HEK293 (cell line): Measurements from ENCODE around the gene KANK3.
"Not testable (repeated sequence)": the region's sequence is repeated elsewhere in the genome, so short reads cannot be mapped to it uniquely, and the experiment has no call there.

Experiments
- CTCF ChIA-PET: fragments of 350-600 bp; formaldehyde crosslinking; extraction: SDS; loops from one replicate; lab custom pipeline; 2021; ENCODE audit warnings: antibody characterized with exemption; lab: Yijun Ruan, JAX
- POLR2A ChIA-PET: fragments of 300-600 bp; formaldehyde crosslinking; extraction: SDS; loops from one replicate; lab custom pipeline; 2020; ENCODE audit warnings: antibody characterized with exemption, inconsistent platforms; lab: Yijun Ruan, JAX
- H3K27ac ChIP-seq: fragments of 200-500 bp; sonication (Bioruptor generic); 2 replicates; pipeline ENCODE4 v1.5.1; 2014; ENCODE audit warnings: low read depth, low read length, control low read depth, inconsistent platforms; ENCODE audit errors: extremely low read depth
- H3K36me3 ChIP-seq, 2 experiments: fragments of 200-500 bp in 1 of 2; sonication (Bioruptor generic) in 1 of 2; 1 replicate in 1 of 2; 2 replicates in 1 of 2; pipeline ENCODE4 v1.5.1; 2014 to 2017; ENCODE audit warnings: inconsistent platforms in 2 of 2, low read length in 2 of 2; ENCODE audit not compliant: control insufficient read depth in 2 of 2, insufficient read depth in 1 of 2
- H3K4me1 ChIP-seq: fragments of 200-500 bp; sonication (Bioruptor generic); 2 replicates; pipeline ENCODE4 v1.5.1; 2014; ENCODE audit warnings: mild to moderate bottlenecking, low read length, inconsistent platforms; ENCODE audit not compliant: control insufficient read depth, insufficient read depth
- H3K4me3 ChIP-seq: 2 replicates; pipeline ENCODE4 v1.5.1; 2011; ENCODE audit warnings: low read depth, mild to moderate bottlenecking, control low read depth, low read length, moderate library complexity
- H3K9me3 ChIP-seq: fragments of 200-500 bp; sonication (Bioruptor generic); 2 replicates; pipeline ENCODE4 v1.5.1; 2014; ENCODE audit warnings: low read depth, low read length, inconsistent platforms; ENCODE audit not compliant: control insufficient read depth, insufficient read depth
- BCL6B ChIP-seq: fragments of 450-650 bp; formaldehyde crosslinking; IDR thresholded peaks from 2 replicates; pipeline ENCODE4 v1.5.1; 2017; ENCODE audit warnings: missing biosample characterization, missing genetic modification characterization
- REPIN1 ChIP-seq: fragments of 450-650 bp; formaldehyde crosslinking; IDR thresholded peaks from 2 replicates; pipeline ENCODE4 v1.5.1; 2017; ENCODE audit warnings: missing biosample characterization, missing genetic modification characterization, low read depth
- SP2 ChIP-seq: fragments of 450-650 bp; formaldehyde crosslinking; IDR thresholded peaks from 2 replicates; pipeline ENCODE4 v1.5.1; 2016; ENCODE audit warnings: missing biosample characterization, missing genetic modification characterization
- ZNF24 ChIP-seq: fragments of 450-650 bp; formaldehyde crosslinking; IDR thresholded peaks from 2 replicates; pipeline ENCODE4 v1.5.1; 2016; ENCODE audit warnings: missing biosample characterization, missing genetic modification characterization
- ZNF280D ChIP-seq: fragments of 450-650 bp; formaldehyde crosslinking; IDR thresholded peaks from 2 replicates; pipeline ENCODE4 v1.5.1; 2016; ENCODE audit warnings: missing biosample characterization, missing genetic modification characterization
- ZNF350 ChIP-seq: fragments of 450-650 bp; formaldehyde crosslinking; IDR thresholded peaks from 2 replicates; pipeline ENCODE4 v1.5.0; 2017; ENCODE audit warnings: missing biosample characterization, mild to moderate bottlenecking, missing genetic modification characterization
- ZNF354C ChIP-seq: fragments of 450-650 bp; formaldehyde crosslinking; IDR thresholded peaks from 2 replicates; pipeline ENCODE4 v1.5.1; 2016; ENCODE audit warnings: missing biosample characterization, missing genetic modification characterization, low read depth, borderline replicate concordance
- ZNF48 ChIP-seq: fragments of 450-650 bp; formaldehyde crosslinking; IDR thresholded peaks from 2 replicates; pipeline ENCODE4 v1.5.1; 2016; ENCODE audit warnings: missing biosample characterization, missing genetic modification characterization
- ZNF596 ChIP-seq: fragments of 450-650 bp; IDR thresholded peaks from 2 replicates; pipeline ENCODE4 v1.5.0; 2018; ENCODE audit warnings: missing biosample characterization, mild to moderate bottlenecking, missing genetic modification characterization, moderate library complexity
- ZNF768 ChIP-seq: fragments of 450-650 bp; formaldehyde crosslinking; IDR thresholded peaks from 2 replicates; pipeline ENCODE4 v1.5.1; 2018; ENCODE audit warnings: missing biosample characterization, mild to moderate bottlenecking, missing genetic modification characterization

Gene KANK3

GRCh38 chr19:8386419-8386818, 43.4 kb upstream of the KANK3 start:
- CTCF ChIA-PET, result interaction anchor here (0.6 to 0.8 kb wide), 3 partner anchors 89 to 498 kb away, joined by 3 read pairs; partner anchors contain the start of gene LRRC8E
- POLR2A ChIA-PET, H3K27ac ChIP-seq: not testable (repeated sequence)

GRCh38 chr19:8385566-8385965, 42.5 kb upstream of the KANK3 start:
- POLR2A ChIA-PET, H3K36me3 ChIP-seq: not testable (repeated sequence)
- CTCF ChIA-PET, result interaction anchor here (0.6 kb wide), 1 partner anchor 497 kb away, joined by 3 read pairs; the partner anchor contains the start of gene LRRC8E

More at GRCh38 chr19:8386419-8386818, 43.4 kb upstream of the KANK3 start:
- H3K9me3 ChIP-seq, H3K4me1 ChIP-seq, H3K36me3 ChIP-seq, H3K4me3 ChIP-seq: not testable (repeated sequence)
- TF ChIP-seq SP2 (tag by site-specific recombination), result peak; percentile 32; the same call in 1 of the 2 replicates

DNA sequence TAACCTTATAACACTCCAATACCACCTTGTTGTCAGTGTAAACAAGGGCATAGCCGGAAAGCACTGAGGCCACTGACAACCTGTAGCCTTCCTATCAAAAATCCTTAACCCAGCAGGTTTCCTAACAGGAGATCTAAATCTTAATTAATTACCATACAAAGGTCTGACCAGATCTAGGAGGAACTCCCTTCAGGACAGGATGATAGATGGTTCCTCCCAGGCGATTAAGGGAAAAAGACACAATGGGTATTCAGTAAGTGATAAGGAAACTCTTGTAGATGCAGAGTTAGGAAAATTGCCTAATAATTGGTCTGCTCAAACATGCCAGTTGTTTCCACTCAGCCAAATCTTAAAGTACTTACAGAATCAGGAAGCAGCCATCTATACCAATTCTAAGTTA, 42.0 kb upstream of the KANK3 start:
- H3K4me3 ChIP-seq, H3K27ac ChIP-seq, H3K9me3 ChIP-seq, POLR2A ChIA-PET, CTCF ChIA-PET, H3K36me3 ChIP-seq, H3K4me1 ChIP-seq: not testable (repeated sequence)

More at GRCh38 chr19:8385566-8385965, 42.5 kb upstream of the KANK3 start:
- not testable (repeated sequence) for H3K4me1 ChIP-seq, H3K9me3 ChIP-seq, H3K27ac ChIP-seq, H3K4me3 ChIP-seq

DNA sequence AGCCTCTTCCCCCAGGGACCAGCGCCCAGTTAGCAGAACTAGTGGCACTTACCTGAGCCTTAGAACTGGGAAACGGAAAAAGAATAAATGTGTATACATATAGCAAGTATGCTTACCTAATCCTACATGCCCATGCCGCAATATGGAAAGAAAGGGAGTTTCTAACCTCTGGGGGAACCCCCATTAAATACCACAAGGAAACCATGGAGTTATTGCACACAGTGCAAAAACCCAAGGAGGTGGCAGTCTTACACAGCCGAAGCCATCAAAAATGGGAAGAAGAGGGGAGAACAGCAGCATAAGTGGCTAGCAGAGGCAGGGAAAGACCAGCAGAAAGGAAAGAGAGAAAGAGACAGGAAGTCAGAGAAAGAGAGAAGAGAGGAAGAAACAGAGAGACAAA, 41.5 kb upstream of the KANK3 start:
- CTCF ChIA-PET, H3K4me1 ChIP-seq, POLR2A ChIA-PET, H3K36me3 ChIP-seq, H3K4me3 ChIP-seq, H3K27ac ChIP-seq, H3K9me3 ChIP-seq: not testable (repeated sequence)

DNA sequence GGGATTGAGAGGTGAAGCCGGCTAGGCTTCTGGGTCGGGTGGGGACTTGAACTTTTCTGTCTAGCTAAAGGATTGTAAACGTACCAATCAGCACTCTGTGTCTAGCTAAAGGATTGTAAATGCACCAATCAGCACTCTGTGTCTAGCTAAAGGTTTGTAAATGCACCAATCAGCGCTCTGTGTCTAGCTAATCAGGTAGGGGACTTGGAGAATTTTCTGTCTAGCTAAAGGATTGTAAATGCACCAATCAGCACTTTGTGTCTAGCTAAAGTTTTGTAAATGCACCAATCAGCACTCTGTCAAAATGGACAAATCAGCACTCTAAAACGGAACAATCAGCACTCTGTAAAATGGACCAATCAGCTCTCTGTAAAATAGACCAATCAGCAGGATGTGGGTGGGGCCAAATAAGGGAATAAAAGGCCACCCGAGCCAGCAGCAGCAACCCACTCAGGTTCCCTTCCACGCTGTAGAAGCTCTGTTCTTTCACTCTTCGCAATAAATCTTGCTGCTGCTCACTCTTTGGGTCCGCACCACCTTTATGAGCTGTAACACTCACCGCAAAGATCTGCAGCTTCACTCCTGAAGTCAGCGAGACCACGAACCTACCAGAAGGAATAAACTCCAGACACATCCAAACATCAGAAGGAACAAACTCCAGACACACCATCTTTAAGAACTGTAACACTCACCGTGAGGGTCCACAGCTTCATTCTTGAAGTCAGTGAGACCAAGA, 36.3 kb upstream of the KANK3 start:
- TF ChIP-seq SP2 (tag by site-specific recombination) (peak; percentile 35), ZNF350 (tag by site-specific recombination) (peak; percentile 64; the same call in 1 of the 2 replicates)
- not testable (repeated sequence) for H3K9me3 ChIP-seq, H3K4me1 ChIP-seq, H3K27ac ChIP-seq, H3K4me3 ChIP-seq, H3K36me3 ChIP-seq
- ChIA-PET POLR2A (interaction anchor here (1.2 kb wide), 1 partner anchor 12 kb away, joined by 4 read pairs; no protein-coding TSS in a partner anchor), CTCF (interaction anchor here (1.3 to 1.5 kb wide), 2 partner anchors 9 to 25 kb away, joined by 4 to 5 read pairs; no protein-coding TSS in a partner anchor)

DNA sequence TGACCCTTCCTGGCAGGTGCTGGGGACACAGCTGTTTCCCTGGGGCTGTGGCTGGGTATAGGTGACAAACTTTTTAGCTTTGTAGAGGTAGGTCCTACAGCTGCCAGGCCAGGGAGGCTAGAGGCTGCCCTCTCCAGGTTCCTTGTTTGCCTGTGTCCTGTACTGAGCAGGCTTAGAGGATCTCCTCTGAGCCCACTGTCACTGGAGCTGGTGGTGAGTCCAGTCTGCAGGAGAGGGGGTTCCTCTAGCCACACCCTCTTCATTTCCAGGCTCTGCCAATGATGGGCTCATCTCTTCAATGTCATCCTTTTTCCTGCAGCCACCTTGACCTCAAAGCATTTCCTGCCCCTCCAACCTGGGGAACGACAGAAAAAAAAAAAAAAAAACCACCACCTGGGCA, 34.5 kb upstream of the KANK3 start:
- ChIA-PET CTCF (interaction anchor here (0.8 to 1.1 kb wide), 2 partner anchors 22 to 39 kb away, joined by 3 read pairs; no protein-coding TSS in a partner anchor), POLR2A (no interaction called here)
- Histone ChIP-seq H3K36me3 (peaks cover 0 to 4% of the 10 kb centered on the region in 2 experiments; a peak in 2 of 3 replicates), H3K4me3 (no peak overlapping the region), H3K27ac (no peak overlapping the region), H3K9me3 (no peaks in the 10 kb centered on the region), H3K4me1 (no peaks in the 10 kb centered on the region)
- no peak for TF ChIP-seq REPIN1 (tag by site-specific recombination)
- TF ChIP-seq ZNF768 (tag by site-specific recombination), result no peak
- no peak for TF ChIP-seq ZNF596 (tag by site-specific recombination)
- TF ChIP-seq ZNF48, result no peak
- TF ChIP-seq ZNF354C, result no peak
- TF ChIP-seq ZNF24, result no peak
- no peak for TF ChIP-seq ZNF280D (tag by site-specific recombination)
- no peak for TF ChIP-seq BCL6B (tag by site-specific recombination)

- H3K4me3 ChIP-seq, H3K36me3 ChIP-seq, H3K4me1 ChIP-seq, H3K9me3 ChIP-seq, H3K27ac ChIP-seq: not testable (repeated sequence)
- CTCF ChIA-PET, result interaction anchor here (0.7 to 0.8 kb wide), 3 partner anchors 21 to 58 kb away, joined by 3 to 5 read pairs (median 3); no protein-coding TSS in a partner anchor
- POLR2A ChIA-PET, result interaction anchor here (0.6 to 1.6 kb wide), 3 partner anchors 14 to 432 kb away, joined by 3 to 4 read pairs (median 3); partner anchors contain the start of gene RAB11B
Measured at GRCh38 chr19:8376373-8376974, 33.4 kb upstream of the KANK3 start.
